ENCODE results near the gene SLC35E4. TPM values are rescaled to one million over a fixed set of nuclear protein-coding genes. Genes with fewer than 3 reads are reported as not detected.
"Not testable (repeated sequence)": the region's sequence is repeated elsewhere in the genome, so short reads cannot be mapped to it uniquely, and the experiment has no call there.

The SLC35E4 gene
- total RNA-seq, 3 donors from 2014 or later = 7.3 to 10.9 (median 8.9) TPM

- H3K9me3 Mint-ChIP-seq = no peaks in the 10 kb centered on the region
- no peaks in the 10 kb centered on the region for H3K36me3 Mint-ChIP-seq (ENCODE audit: insufficient read depth)
- H3K4me1 Mint-ChIP-seq (ENCODE audit: low read depth) = no peaks in the 10 kb centered on the region
- ATAC-seq = no peak
- H3K27me3 Mint-ChIP-seq (ENCODE audit: low read depth) = no peaks in the 10 kb centered on the region
- no peak overlapping the region for H3K4me3 Mint-ChIP-seq
- no peak for DNase-seq
These were observed 7.1 kb upstream of the SLC35E4 start for GRCh38 chr22:30628491-30628890.

GRCh38 chr22:30631469-30631868, 4.1 kb upstream of the SLC35E4 start:
- peaks cover 14% of the 10 kb centered on the region for H3K4me1 Mint-ChIP-seq (ENCODE audit: low read depth)
- H3K36me3 Mint-ChIP-seq (ENCODE audit: insufficient read depth); H3K27me3 Mint-ChIP-seq (ENCODE audit: low read depth); ATAC-seq; H3K4me3 Mint-ChIP-seq; H3K9me3 Mint-ChIP-seq; DNase-seq: not testable (repeated sequence)

- Mint-ChIP-seq H3K4me1 (ENCODE audit: low read depth) (peaks cover 23% of the 10 kb centered on the region), H3K9me3 (no peaks in the 10 kb centered on the region), H3K4me3 (peak overlapping the region; percentile 76), H3K36me3 (ENCODE audit: insufficient read depth) (peaks cover 5% of the 10 kb centered on the region), H3K27me3 (ENCODE audit: low read depth) (no peaks in the 10 kb centered on the region)
- DNase-seq = peak; percentile 93
- ATAC-seq = peak; percentile 68 to 71
These were observed 929 bp upstream of the SLC35E4 start for GRCh38 chr22:30634471-30635233.

GRCh38 chr22:30636226-30637077, 871 bp downstream of the SLC35E4 start:
- H3K36me3 Mint-ChIP-seq (ENCODE audit: insufficient read depth) = peaks cover 5% of the 10 kb centered on the region
- DNase-seq (peak; percentile 15), ATAC-seq (peak; percentile 2 to 5)
- H3K4me3 Mint-ChIP-seq = peak overlapping the region; percentile 88
- no peaks in the 10 kb centered on the region for H3K27me3 Mint-ChIP-seq (ENCODE audit: low read depth)
- peaks cover 23% of the 10 kb centered on the region for H3K4me1 Mint-ChIP-seq (ENCODE audit: low read depth)
- H3K9me3 Mint-ChIP-seq = no peaks in the 10 kb centered on the region

GRCh38 chr22:30637701-30638114, 2.1 kb downstream of the SLC35E4 start:
- H3K27me3 Mint-ChIP-seq (ENCODE audit: low read depth) = no peaks in the 10 kb centered on the region
- H3K4me3 Mint-ChIP-seq = peak overlapping the region; percentile 88
- no peaks in the 10 kb centered on the region for H3K9me3 Mint-ChIP-seq
- DNase-seq (no peak), ATAC-seq (no peak)
- H3K4me1 Mint-ChIP-seq (ENCODE audit: low read depth) = peaks cover 23% of the 10 kb centered on the region
- peaks cover 5% of the 10 kb centered on the region for H3K36me3 Mint-ChIP-seq (ENCODE audit: insufficient read depth)

- DNase-seq (no peak), ATAC-seq (no peak)
- peaks cover 35% of the 10 kb centered on the region for H3K4me1 Mint-ChIP-seq (ENCODE audit: low read depth)
- H3K27me3 Mint-ChIP-seq (ENCODE audit: low read depth) = no peaks in the 10 kb centered on the region
- no peak overlapping the region for H3K4me3 Mint-ChIP-seq
- no peaks in the 10 kb centered on the region for H3K9me3 Mint-ChIP-seq
- H3K36me3 Mint-ChIP-seq (ENCODE audit: insufficient read depth) = peaks cover 5% of the 10 kb centered on the region
These were observed 4.8 kb downstream of the SLC35E4 start for GRCh38 chr22:30640361-30640760.

GRCh38 chr22:30640839-30641430, 5.4 kb downstream of the SLC35E4 start:
- Mint-ChIP-seq H3K4me3 (no peak overlapping the region), H3K27me3 (ENCODE audit: low read depth) (no peaks in the 10 kb centered on the region), H3K9me3 (no peaks in the 10 kb centered on the region), H3K36me3 (ENCODE audit: insufficient read depth) (peaks cover 5% of the 10 kb centered on the region), H3K4me1 (ENCODE audit: low read depth) (peaks cover 34% of the 10 kb centered on the region)
- ATAC-seq (no peak), DNase-seq (no peak)

- Mint-ChIP-seq H3K9me3 (no peaks in the 10 kb centered on the region), H3K4me1 (ENCODE audit: low read depth) (peaks cover 26% of the 10 kb centered on the region), H3K27me3 (ENCODE audit: low read depth) (no peaks in the 10 kb centered on the region), H3K4me3 (peak overlapping the region; percentile 19), H3K36me3 (ENCODE audit: insufficient read depth) (peaks cover 8% of the 10 kb centered on the region)
- peak in 1 of 2 donors; percentile 3 for ATAC-seq
- DNase-seq = no peak
These were observed 7.7 kb downstream of the SLC35E4 start for GRCh38 chr22:30643055-30643875.

- ATAC-seq (no peak), DNase-seq (no peak)
- peaks cover 3% of the 10 kb centered on the region for H3K36me3 Mint-ChIP-seq (ENCODE audit: insufficient read depth)
- no peaks in the 10 kb centered on the region for H3K9me3 Mint-ChIP-seq
- H3K4me1 Mint-ChIP-seq (ENCODE audit: low read depth) = peaks cover 42% of the 10 kb centered on the region
- H3K4me3 Mint-ChIP-seq = no peak overlapping the region
- no peaks in the 10 kb centered on the region for H3K27me3 Mint-ChIP-seq (ENCODE audit: low read depth)
These were observed 11.1 kb downstream of the SLC35E4 start for GRCh38 chr22:30646518-30647160.

GRCh38 chr22:30647536-30647935, 12.0 kb downstream of the SLC35E4 start:
- no peak for ATAC-seq
- Mint-ChIP-seq H3K4me1 (ENCODE audit: low read depth) (peaks cover 42% of the 10 kb centered on the region), H3K4me3 (no peak overlapping the region), H3K9me3 (no peaks in the 10 kb centered on the region), H3K36me3 (ENCODE audit: insufficient read depth) (peaks cover 3% of the 10 kb centered on the region), H3K27me3 (ENCODE audit: low read depth) (no peaks in the 10 kb centered on the region)
- no peak for DNase-seq

- no peak for ATAC-seq
- H3K36me3 Mint-ChIP-seq (ENCODE audit: insufficient read depth) = peaks cover 3% of the 10 kb centered on the region
- H3K9me3 Mint-ChIP-seq = no peaks in the 10 kb centered on the region
- peaks cover 34% of the 10 kb centered on the region for H3K4me1 Mint-ChIP-seq (ENCODE audit: low read depth)
- DNase-seq = no peak
- H3K27me3 Mint-ChIP-seq (ENCODE audit: low read depth) = no peaks in the 10 kb centered on the region
- no peak overlapping the region for H3K4me3 Mint-ChIP-seq
These were observed 13.2 kb downstream of the SLC35E4 start for GRCh38 chr22:30648825-30649224.

- Mint-ChIP-seq H3K4me3 (no peak overlapping the region), H3K9me3 (no peaks in the 10 kb centered on the region), H3K4me1 (ENCODE audit: low read depth) (peaks cover 27% of the 10 kb centered on the region), H3K36me3 (ENCODE audit: insufficient read depth) (peaks cover 6% of the 10 kb centered on the region), H3K27me3 (ENCODE audit: low read depth) (no peaks in the 10 kb centered on the region)
- DNase-seq (peak; percentile 82), ATAC-seq (peak; percentile 99 to 100)
These were observed 13.9 kb downstream of the SLC35E4 start for GRCh38 chr22:30649430-30650007.

- H3K36me3 Mint-ChIP-seq (ENCODE audit: insufficient read depth) = peaks cover 9% of the 10 kb centered on the region
- peaks cover 20% of the 10 kb centered on the region for H3K4me1 Mint-ChIP-seq (ENCODE audit: low read depth)
- H3K4me3 Mint-ChIP-seq = no peak overlapping the region
- no peak for ATAC-seq
- no peaks in the 10 kb centered on the region for H3K27me3 Mint-ChIP-seq (ENCODE audit: low read depth)
- DNase-seq = no peak
- H3K9me3 Mint-ChIP-seq = no peaks in the 10 kb centered on the region
These were observed 15.0 kb downstream of the SLC35E4 start for GRCh38 chr22:30650508-30651116.
